IMR-90 (cell line): ENCODE data around the gene PCDHA4. TPM values are rescaled to one million over a fixed set of nuclear protein-coding genes. Genes with fewer than 3 reads are reported as not detected.

Experiments used
- ATAC-seq: fragments of 200-7000 bp; cut with Tn5 transposase; 2 replicates; pipeline ENCODE4 v1.9.1; 2020; ENCODE audit warnings: low read depth, mild to moderate bottlenecking, moderate library complexity
- BruUV-seq: library from RNA; stranded (reverse); fragments of 400-500 nt; replicated peaks from 2 replicates; lab custom pipeline; 2021; lab: Mats Ljungman, UMichigan
- CTCF ChIA-PET: fragments of 300-600 bp; formaldehyde crosslinking; extraction: SDS; loops from one replicate; lab custom pipeline; 2021; ENCODE audit warnings: antibody characterized with exemption; lab: Yijun Ruan, JAX
- POLR2A ChIA-PET: fragments of 300-600 bp; sonication (Branson Sonifier 250); formaldehyde crosslinking; loops from one replicate; lab custom pipeline; 2022; ENCODE audit warnings: antibody characterized with exemption; ENCODE audit not compliant: unreplicated experiment; lab: Charles Lee
- DNase-seq: peaks from one replicate; pipeline ENCODE4 v3.0.0; 2013
- H2AFZ ChIP-seq: replicated peaks from 2 replicates; pipeline ENCODE3; 2013; ENCODE audit warnings: low read length, mild to moderate bottlenecking; ENCODE audit not compliant: poor library complexity
- H2AK5ac ChIP-seq: 2 replicates; pipeline ENCODE4 v1.6.1; 2013; ENCODE audit warnings: low read depth, low read length, inconsistent platforms
- H2AK9ac ChIP-seq: replicated peaks from 2 replicates; pipeline ENCODE3; 2013; ENCODE audit warnings: mild to moderate bottlenecking, low read depth, low read length, moderate library complexity; ENCODE audit not compliant: poor library complexity
- H2BK120ac ChIP-seq: 2 replicates; pipeline ENCODE4 v1.6.1; 2013; ENCODE audit warnings: low read depth, low read length, inconsistent platforms
- H2BK15ac ChIP-seq: 3 replicates; pipeline ENCODE4 v1.6.1; 2013; ENCODE audit warnings: low read depth, low read length, inconsistent platforms
- H2BK20ac ChIP-seq: 2 replicates; pipeline ENCODE4 v1.6.1; 2013; ENCODE audit warnings: low read depth, mild to moderate bottlenecking, inconsistent platforms, low read length, moderate library complexity
- H2BK5ac ChIP-seq: 2 replicates; pipeline ENCODE4 v1.6.1; 2013; ENCODE audit warnings: mild to moderate bottlenecking, low read depth, low read length, inconsistent platforms; ENCODE audit not compliant: poor library complexity, severe bottlenecking
- H3K14ac ChIP-seq: replicated peaks from 2 replicates; pipeline ENCODE4 v1.6.1; 2013; ENCODE audit warnings: low read depth, low read length, inconsistent platforms
- H3K18ac ChIP-seq: 2 replicates; pipeline ENCODE4 v1.6.1; 2013; ENCODE audit warnings: low read depth, low read length, control low read depth
- H3K23ac ChIP-seq: 2 replicates; pipeline ENCODE4 v1.6.1; 2013; ENCODE audit warnings: low read depth, low read length, inconsistent platforms
- H3K27ac ChIP-seq: 2 replicates; pipeline ENCODE4 v1.5.1; 2013; ENCODE audit warnings: mild to moderate bottlenecking, control low read depth, low read length; ENCODE audit not compliant: insufficient read depth
- H3K27me3 ChIP-seq: 2 replicates; pipeline ENCODE4 v1.6.1; 2013; ENCODE audit warnings: low read length; ENCODE audit not compliant: control insufficient read depth, insufficient read depth
- H3K36me3 ChIP-seq: 2 replicates; pipeline ENCODE4 v1.6.1; 2013; ENCODE audit warnings: low read length, mixed read lengths; ENCODE audit not compliant: control insufficient read depth, insufficient read depth
- H3K4ac ChIP-seq: 2 replicates; pipeline ENCODE4 v1.6.1; 2013; ENCODE audit warnings: low read depth, low read length, inconsistent platforms
- H3K4me1 ChIP-seq: 2 replicates; pipeline ENCODE4 v1.6.1; 2013; ENCODE audit warnings: low read length, mixed read lengths; ENCODE audit not compliant: control insufficient read depth, insufficient read depth
- H3K4me2 ChIP-seq: 2 replicates; pipeline ENCODE4 v1.6.1; 2013; ENCODE audit warnings: low read depth, mild to moderate bottlenecking, control low read depth, low read length, moderate library complexity
- H3K4me3 ChIP-seq: 2 replicates; pipeline ENCODE4 v1.5.1; 2013; ENCODE audit warnings: low read depth, mild to moderate bottlenecking, control low read depth, low read length, moderate library complexity; ENCODE audit not compliant: insufficient read depth
- H3K56ac ChIP-seq: 2 replicates; pipeline ENCODE4 v1.6.1; 2013; ENCODE audit warnings: low read length, inconsistent platforms; ENCODE audit not compliant: insufficient read depth; ENCODE audit errors: extremely low read depth
- H3K79me1 ChIP-seq, 2 experiments: 2 replicates each; pipeline ENCODE4 v1.6.1; 2013; ENCODE audit warnings: low read length in 2 of 2, inconsistent platforms in 1 of 2, low read depth in 1 of 2
- H3K9ac ChIP-seq: 2 replicates; pipeline ENCODE4 v1.6.1; 2013; ENCODE audit warnings: low read depth, low read length, control low read depth
- H3K9me1 ChIP-seq: 2 replicates; pipeline ENCODE4 v1.6.1; 2013; ENCODE audit warnings: low read length, inconsistent platforms; ENCODE audit not compliant: insufficient read depth
- H3K9me3 ChIP-seq: 2 replicates; pipeline ENCODE4 v1.6.1; 2013; ENCODE audit warnings: low read length; ENCODE audit not compliant: control insufficient read depth, insufficient read depth
- H4K20me1 ChIP-seq: 2 replicates; pipeline ENCODE4 v1.6.1; 2013; ENCODE audit warnings: low read length, inconsistent platforms; ENCODE audit not compliant: insufficient read depth
- H4K5ac ChIP-seq: 2 replicates; pipeline ENCODE4 v1.6.1; 2013; ENCODE audit warnings: mild to moderate bottlenecking, low read depth, low read length, control low read depth
- H4K8ac ChIP-seq, 2 experiments: 2 replicates each; pipeline ENCODE4 v1.6.1; 2013; ENCODE audit warnings: low read depth in 2 of 2, low read length in 2 of 2, control low read depth in 1 of 2, inconsistent platforms in 1 of 2
- H4K91ac ChIP-seq: 2 replicates; pipeline ENCODE4 v1.6.1; 2013; ENCODE audit warnings: low read depth, low read length, inconsistent platforms; ENCODE audit not compliant: insufficient read depth
- CHD1 ChIP-seq: IDR thresholded peaks from 2 replicates; pipeline ENCODE4 v1.6.1; 2012; ENCODE audit warnings: low read depth, low read length, improper control_type of control experiment
- MXI1 ChIP-seq: IDR thresholded peaks from 2 replicates; pipeline ENCODE4 v1.6.1; 2012; ENCODE audit warnings: low read depth, mild to moderate bottlenecking, low read length, moderate library complexity, borderline replicate concordance
- USF2 ChIP-seq: fragments of 150-350 bp; IDR thresholded peaks from 2 replicates; pipeline ENCODE4 v1.6.1; 2017; ENCODE audit warnings: mild to moderate bottlenecking, antibody characterized with exemption, low read length, low read depth
- WGBS, 2 experiments: methylation state at CpG; one replicate each; pipeline versions ENCODE4 v1.1.5 to v1.1.7; 2013; ENCODE audit warnings: missing lambda C conversion rate in 2 of 2; ENCODE audit not compliant: insufficient read length in 1 of 2; ENCODE audit errors: extremely low coverage in 2 of 2; 5-methylcytosine and 5-hydroxymethylcytosine counted together
- dilution Hi-C: fragments of 300-500 bp; cut with HindIII; formaldehyde crosslinking; loops from one replicate; pipeline ENCODE4 v1.14.3; 2018; ENCODE audit warnings: low sequenced_read_pairs; ENCODE audit not compliant: unreplicated experiment
- in situ Hi-C: fragments of 300-500 bp; cut with MboI; formaldehyde crosslinking; loops from 3 replicates; pipeline ENCODE4 v1.14.3; 2019; ENCODE audit warnings: low sequenced_read_pairs, inconsistent platforms, mixed read lengths
- intact Hi-C: fragments of 100-400 bp; cut with micrococcal nuclease; formaldehyde crosslinking; loops from 2 replicates; pipeline ENCODE4 v1.10.0; 2022
- polyA plus RNA-seq, 3 experiments: library from polyadenylated mRNA; depleted of rRNA; stranded (reverse); fragments of >200 nt; gene quantifications; 2 replicates each; pipeline ENCODE4 v1.2.3, GENCODE V29; 2012; ENCODE audit warnings: low replicate concordance in 1 of 3
- total RNA-seq: library from RNA; depleted of rRNA; stranded (reverse); fragments of >200 nt; gene quantifications from 2 replicates; pipeline ENCODE4 v1.2.3, GENCODE V29; 2012

The PCDHA4 gene
- total and polyA plus RNA-seq, 2 of the 4 experiments (the other 2 are of a cell fraction): under 0.01 to 0.02 TPM

DNA sequence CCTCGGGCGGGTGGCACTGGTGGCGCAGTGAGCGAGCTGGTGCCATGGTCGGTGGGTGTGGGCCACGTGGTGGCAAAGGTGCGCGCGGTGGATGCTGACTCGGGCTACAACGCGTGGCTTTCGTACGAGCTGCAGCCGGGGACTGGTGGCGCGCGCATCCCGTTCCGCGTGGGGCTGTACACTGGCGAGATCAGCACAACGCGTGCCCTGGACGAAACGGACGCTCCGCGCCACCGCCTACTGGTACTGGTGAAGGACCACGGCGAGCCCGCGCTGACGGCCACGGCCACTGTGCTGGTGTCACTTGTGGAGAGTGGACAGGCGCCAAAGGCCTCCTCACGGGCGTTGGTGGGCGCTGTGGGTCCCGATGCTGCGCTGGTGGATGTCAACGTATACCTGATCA, 2.0 kb downstream of the PCDHA4 start:
- Histone ChIP-seq H4K5ac (no peak overlapping the region), H2BK5ac (no peak overlapping the region), H2BK15ac (no peak overlapping the region), H3K18ac (no peak overlapping the region), H4K91ac (no peak overlapping the region), H3K36me3 (no peaks in the 10 kb centered on the region), H4K8ac (no peak overlapping the region), H2AK9ac (no peak overlapping the region), H3K79me1 (no peaks in the 10 kb centered on the region), H2AFZ (no peak overlapping the region), H3K9me1 (no peaks in the 10 kb centered on the region), H3K4me3 (no peak overlapping the region), H3K4me1 (no peaks in the 10 kb centered on the region), H3K4ac (no peak overlapping the region), H3K9me3 (peaks cover 14% of the 10 kb centered on the region), H2AK5ac (no peak overlapping the region), H3K27me3 (no peaks in the 10 kb centered on the region), H3K23ac (no peak overlapping the region), H4K20me1 (no peaks in the 10 kb centered on the region), H3K9ac (no peak overlapping the region), H3K27ac (no peak overlapping the region), H3K56ac (no peak overlapping the region), H2BK120ac (no peak overlapping the region), H3K14ac (no peak overlapping the region), H2BK20ac (no peak overlapping the region), H3K4me2 (no peak overlapping the region)
- CTCF ChIA-PET: no interaction called here
- ATAC-seq (no peak), DNase-seq (no peak)
- in situ Hi-C loops: no loop called here
- no TSS peak for BruUV-seq
- TF ChIP-seq USF2: no peak
- no peak for TF ChIP-seq MXI1
- TF ChIP-seq CHD1: no peak
- dilution Hi-C loops: no loop called here
- POLR2A ChIA-PET: no interaction called here
- intact Hi-C loops: no loop called here
- WGBS, 2 experiments: 76% methylated on average over 32 of the region's 43 CpGs; no CpG with 5 or more reads in 1 of the 2 experiments
